ENCODE data around the gene MED10. TPM values are rescaled to one million over a fixed set of nuclear protein-coding genes. Genes with fewer than 3 reads are reported as not detected.
A peak's percentile ranks its signal among the peaks of the same experiment; 100 is the strongest.
"Not testable (repeated sequence)": the region's sequence is repeated elsewhere in the genome, so short reads cannot be mapped to it uniquely, and the experiment has no call there.

MED10 gene
- total and polyA plus RNA-seq, 2 experiments from 2014 or later = 15.8 to 63.9 TPM

DNA sequence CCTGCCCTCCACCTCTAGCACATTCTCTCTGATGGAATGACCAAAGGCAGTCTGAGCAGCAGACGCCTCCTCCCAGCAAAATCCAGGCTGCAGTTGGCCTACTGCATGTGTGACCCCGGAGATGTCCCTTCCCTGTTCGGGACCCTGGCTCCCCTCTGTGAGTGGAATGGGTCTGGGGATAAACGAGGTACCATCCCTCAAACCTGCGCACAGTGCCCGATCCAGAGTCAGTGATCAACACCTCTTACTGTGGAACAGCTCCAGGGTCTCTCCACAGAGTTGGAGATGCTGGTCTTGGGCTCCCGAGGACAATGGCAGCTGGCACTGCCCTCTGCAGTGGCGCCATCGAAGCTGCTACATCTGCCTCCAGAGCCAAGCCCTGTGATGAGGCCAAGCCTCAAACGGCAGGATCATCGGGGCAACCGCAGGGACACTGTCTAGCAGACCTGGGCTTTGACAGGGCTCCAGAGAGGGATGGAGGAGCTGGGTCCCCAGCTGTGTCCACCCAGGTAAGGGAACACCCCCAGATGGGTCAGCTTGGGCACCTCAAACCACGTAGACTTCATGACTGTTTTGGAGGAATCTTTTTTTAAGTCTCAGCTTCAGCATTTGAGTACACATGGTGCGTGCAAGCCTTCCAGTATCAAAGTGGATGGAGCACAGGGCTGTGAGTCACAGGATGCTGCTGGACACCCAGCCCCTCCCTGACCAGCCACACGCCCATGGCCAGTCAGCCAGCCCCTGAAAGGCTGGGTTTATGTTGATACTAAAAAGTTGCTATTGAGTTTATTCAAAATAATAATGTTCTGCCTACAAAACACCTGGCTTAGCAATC is 13.0 kb downstream of the MED10 start:
- Histone ChIP-seq H3K4me3 (no peak overlapping the region), H3K36me3 (peaks cover 4% of the 10 kb centered on the region), H3K9me3 (ENCODE audit: low read depth) (no peaks in the 10 kb centered on the region), H3K27ac (no peak overlapping the region), H3K27me3 (no peaks in the 10 kb centered on the region), H3K4me1 (ENCODE audit: low read depth) (no peaks in the 10 kb centered on the region)
- DNase-seq (ENCODE audit: low read depth in 1 of 2, low spot score in 1 of 2) = peak in 1 of 2 donors; percentile 4
- TF ChIP-seq, protein P1, sequence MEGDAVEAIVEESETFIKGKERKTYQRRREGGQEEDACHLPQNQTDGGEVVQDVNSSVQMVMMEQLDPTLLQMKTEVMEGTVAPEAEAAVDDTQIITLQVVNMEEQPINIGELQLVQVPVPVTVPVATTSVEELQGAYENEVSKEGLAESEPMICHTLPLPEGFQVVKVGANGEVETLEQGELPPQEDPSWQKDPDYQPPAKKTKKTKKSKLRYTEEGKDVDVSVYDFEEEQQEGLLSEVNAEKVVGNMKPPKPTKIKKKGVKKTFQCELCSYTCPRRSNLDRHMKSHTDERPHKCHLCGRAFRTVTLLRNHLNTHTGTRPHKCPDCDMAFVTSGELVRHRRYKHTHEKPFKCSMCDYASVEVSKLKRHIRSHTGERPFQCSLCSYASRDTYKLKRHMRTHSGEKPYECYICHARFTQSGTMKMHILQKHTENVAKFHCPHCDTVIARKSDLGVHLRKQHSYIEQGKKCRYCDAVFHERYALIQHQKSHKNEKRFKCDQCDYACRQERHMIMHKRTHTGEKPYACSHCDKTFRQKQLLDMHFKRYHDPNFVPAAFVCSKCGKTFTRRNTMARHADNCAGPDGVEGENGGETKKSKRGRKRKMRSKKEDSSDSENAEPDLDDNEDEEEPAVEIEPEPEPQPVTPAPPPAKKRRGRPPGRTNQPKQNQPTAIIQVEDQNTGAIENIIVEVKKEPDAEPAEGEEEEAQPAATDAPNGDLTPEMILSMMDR (IDR thresholded peaks at IDR 0.05; ENCODE audit: low read depth, low read length) = no peak

DNA sequence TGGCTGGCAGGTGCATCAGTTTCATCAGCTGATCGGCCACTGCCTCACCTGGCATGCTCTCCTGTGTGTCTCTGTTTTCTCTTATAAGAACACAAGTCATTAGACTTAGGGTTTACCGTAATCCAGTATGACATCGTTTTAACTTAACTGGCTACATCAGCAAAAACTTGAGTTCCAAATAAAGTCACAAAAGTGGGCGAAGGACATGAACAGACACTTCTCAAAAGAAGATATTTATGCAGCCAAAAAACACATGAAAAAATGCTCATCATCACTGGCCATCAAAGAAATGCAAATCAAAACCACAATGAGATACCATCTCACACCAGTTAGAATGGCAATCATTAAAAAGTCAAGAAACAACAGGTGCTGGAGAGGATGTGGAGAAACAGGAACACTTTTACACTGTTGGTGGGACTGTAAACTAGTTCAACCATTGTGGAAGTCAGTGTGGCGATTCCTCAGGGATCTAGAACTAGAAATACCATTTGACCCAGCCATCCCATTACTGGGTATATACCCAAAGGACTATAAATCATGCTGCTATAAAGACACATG is 14.8 kb downstream of the MED10 start:
- H3K4me1 ChIP-seq (ENCODE audit: low read depth); H3K27ac ChIP-seq; DNase-seq (ENCODE audit: low read depth in 1 of 2, low spot score in 1 of 2); H3K27me3 ChIP-seq; H3K9me3 ChIP-seq (ENCODE audit: low read depth); H3K4me3 ChIP-seq; H3K36me3 ChIP-seq: not testable (repeated sequence)

DNA sequence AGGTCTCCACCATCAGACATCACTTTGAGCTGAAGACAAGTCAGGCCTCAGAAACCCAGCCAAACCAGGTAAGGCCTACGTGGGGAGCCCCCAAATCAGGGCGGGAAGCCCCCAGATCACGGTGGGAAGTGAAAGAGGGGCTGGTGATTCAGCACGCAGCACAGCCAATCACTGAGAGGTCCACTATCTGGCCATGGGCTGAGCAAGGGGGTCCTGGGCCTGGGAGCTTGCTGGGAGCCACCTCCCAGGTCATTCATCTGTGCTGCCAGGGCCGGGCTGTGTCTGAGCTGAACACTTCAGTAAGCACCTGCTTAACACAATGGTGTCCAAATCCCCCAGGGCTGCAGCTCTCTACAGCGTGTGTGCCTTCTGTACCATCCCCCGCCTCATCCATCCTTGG is 15.5 kb downstream of the MED10 start:
- Histone ChIP-seq H3K36me3 (no peaks in the 10 kb centered on the region), H3K9me3 (ENCODE audit: low read depth) (no peaks in the 10 kb centered on the region), H3K4me3 (no peak overlapping the region), H3K4me1 (ENCODE audit: low read depth) (no peaks in the 10 kb centered on the region), H3K27me3 (no peaks in the 10 kb centered on the region), H3K27ac (no peak overlapping the region)
- DNase-seq (ENCODE audit: low read depth in 1 of 2, low spot score in 1 of 2) = no peak
- TF ChIP-seq, protein P1 (IDR thresholded peaks at IDR 0.05; ENCODE audit: low read depth, low read length) = no peak

DNA sequence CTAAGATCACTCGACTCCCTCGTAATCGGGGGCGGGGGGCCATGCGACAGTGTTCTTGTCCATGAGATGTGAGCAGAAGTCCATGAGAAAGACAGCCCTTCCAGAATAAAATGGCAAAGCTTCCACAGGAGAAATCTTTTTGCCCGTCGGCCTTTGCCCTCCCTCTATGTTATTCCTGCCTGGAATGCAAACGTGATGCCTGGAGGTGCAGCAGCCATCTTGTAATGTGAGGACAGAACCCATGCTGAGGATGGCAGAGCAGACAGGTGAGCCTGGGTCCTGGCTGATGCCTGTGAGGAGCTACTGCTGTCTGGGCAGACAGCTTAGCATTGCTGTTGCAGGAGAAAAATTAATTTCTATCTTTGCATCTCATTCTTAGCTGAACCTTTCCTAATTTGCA is 17.2 kb downstream of the MED10 start:
- TF ChIP-seq, protein P1 (IDR thresholded peaks at IDR 0.05; ENCODE audit: low read depth, low read length) = no peak
- Histone ChIP-seq H3K27ac (no peak overlapping the region), H3K36me3 (no peaks in the 10 kb centered on the region), H3K4me1 (ENCODE audit: low read depth) (no peaks in the 10 kb centered on the region), H3K9me3 (ENCODE audit: low read depth) (no peaks in the 10 kb centered on the region), H3K27me3 (no peaks in the 10 kb centered on the region), H3K4me3 (no peak overlapping the region)
- DNase-seq (ENCODE audit: low read depth in 1 of 2, low spot score in 1 of 2) = no peak

DNA sequence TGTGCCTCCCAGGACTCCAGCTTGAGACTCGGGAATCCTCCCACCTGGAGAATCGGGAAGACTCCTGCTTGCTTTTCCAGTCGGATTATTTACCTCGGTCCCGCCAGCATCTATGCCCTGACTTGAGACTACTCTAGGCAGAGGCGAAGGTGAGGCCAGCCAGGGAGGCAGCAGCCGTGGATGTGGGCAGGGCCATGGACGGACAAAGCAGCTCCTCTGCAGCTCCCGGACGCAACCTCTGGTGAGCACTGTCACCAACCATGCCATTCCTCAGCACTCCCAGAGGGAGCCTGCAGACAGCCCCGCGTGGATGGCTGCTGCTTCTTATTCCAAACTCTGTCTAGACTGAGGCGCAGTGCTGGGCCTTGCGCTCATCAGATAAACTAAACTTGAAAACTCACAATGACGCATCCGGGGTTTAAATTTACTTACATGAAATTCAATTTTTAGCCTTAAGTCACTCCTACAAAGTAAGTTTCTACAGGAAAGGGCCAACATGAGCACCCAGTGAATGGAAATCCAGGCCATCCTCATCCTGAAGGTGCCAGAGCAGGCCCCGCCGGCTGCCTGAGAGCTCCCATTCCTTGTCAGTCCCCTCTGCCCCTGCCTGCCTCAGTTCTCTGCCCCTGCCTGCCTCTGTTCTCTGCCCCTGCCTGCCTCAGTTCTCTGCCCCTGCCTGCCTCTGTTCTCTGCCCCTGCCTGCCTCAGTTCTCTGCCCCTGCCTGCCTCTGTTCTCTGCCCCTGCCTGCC is 17.8 kb downstream of the MED10 start:
- no peak for DNase-seq (ENCODE audit: low read depth in 1 of 2, low spot score in 1 of 2)
- Histone ChIP-seq H3K27me3 (no peaks in the 10 kb centered on the region), H3K4me1 (ENCODE audit: low read depth) (no peaks in the 10 kb centered on the region), H3K36me3 (no peaks in the 10 kb centered on the region), H3K4me3 (no peak overlapping the region), H3K9me3 (ENCODE audit: low read depth) (no peaks in the 10 kb centered on the region), H3K27ac (no peak overlapping the region)
- TF ChIP-seq, protein P1 (IDR thresholded peaks at IDR 0.05; ENCODE audit: low read depth, low read length) = no peak

Measured in cardiac muscle cell (in vitro differentiated cells and primary cell).